Fibroblast of villous mesenchyme (primary cell): ENCODE results near the gene DROSHA. TPM values are rescaled to one million over a fixed set of nuclear protein-coding genes. Genes with fewer than 3 reads are reported as not detected.

Experiments used
- DNase-seq: peaks from one replicate; pipeline ENCODE4 v3.0.0-alpha.2; 2010; ENCODE audit warnings: low read depth
- H3K4me3 ChIP-seq: 2 replicates; pipeline ENCODE4 v1.5.1; 2011; ENCODE audit warnings: low read depth, mild to moderate bottlenecking, low read length
- total RNA-seq: library from RNA; depleted of rRNA; stranded (reverse); fragments of >200 nt; gene quantifications from 2 replicates; pipeline ENCODE4 v1.2.3, GENCODE V29; 2012
- TF ChIP-seq, protein P1 (sequence below): IDR thresholded peaks from 2 replicates; pipeline ENCODE4 v1.5.1; 2012; ENCODE audit warnings: low read depth, mild to moderate bottlenecking, low read length; ENCODE audit not compliant: insufficient read depth

Gene DROSHA, protein sequence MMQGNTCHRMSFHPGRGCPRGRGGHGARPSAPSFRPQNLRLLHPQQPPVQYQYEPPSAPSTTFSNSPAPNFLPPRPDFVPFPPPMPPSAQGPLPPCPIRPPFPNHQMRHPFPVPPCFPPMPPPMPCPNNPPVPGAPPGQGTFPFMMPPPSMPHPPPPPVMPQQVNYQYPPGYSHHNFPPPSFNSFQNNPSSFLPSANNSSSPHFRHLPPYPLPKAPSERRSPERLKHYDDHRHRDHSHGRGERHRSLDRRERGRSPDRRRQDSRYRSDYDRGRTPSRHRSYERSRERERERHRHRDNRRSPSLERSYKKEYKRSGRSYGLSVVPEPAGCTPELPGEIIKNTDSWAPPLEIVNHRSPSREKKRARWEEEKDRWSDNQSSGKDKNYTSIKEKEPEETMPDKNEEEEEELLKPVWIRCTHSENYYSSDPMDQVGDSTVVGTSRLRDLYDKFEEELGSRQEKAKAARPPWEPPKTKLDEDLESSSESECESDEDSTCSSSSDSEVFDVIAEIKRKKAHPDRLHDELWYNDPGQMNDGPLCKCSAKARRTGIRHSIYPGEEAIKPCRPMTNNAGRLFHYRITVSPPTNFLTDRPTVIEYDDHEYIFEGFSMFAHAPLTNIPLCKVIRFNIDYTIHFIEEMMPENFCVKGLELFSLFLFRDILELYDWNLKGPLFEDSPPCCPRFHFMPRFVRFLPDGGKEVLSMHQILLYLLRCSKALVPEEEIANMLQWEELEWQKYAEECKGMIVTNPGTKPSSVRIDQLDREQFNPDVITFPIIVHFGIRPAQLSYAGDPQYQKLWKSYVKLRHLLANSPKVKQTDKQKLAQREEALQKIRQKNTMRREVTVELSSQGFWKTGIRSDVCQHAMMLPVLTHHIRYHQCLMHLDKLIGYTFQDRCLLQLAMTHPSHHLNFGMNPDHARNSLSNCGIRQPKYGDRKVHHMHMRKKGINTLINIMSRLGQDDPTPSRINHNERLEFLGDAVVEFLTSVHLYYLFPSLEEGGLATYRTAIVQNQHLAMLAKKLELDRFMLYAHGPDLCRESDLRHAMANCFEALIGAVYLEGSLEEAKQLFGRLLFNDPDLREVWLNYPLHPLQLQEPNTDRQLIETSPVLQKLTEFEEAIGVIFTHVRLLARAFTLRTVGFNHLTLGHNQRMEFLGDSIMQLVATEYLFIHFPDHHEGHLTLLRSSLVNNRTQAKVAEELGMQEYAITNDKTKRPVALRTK (N-terminal part only)
- 37.0 and 54.8 TPM in 2 replicates for total RNA-seq

DNA sequence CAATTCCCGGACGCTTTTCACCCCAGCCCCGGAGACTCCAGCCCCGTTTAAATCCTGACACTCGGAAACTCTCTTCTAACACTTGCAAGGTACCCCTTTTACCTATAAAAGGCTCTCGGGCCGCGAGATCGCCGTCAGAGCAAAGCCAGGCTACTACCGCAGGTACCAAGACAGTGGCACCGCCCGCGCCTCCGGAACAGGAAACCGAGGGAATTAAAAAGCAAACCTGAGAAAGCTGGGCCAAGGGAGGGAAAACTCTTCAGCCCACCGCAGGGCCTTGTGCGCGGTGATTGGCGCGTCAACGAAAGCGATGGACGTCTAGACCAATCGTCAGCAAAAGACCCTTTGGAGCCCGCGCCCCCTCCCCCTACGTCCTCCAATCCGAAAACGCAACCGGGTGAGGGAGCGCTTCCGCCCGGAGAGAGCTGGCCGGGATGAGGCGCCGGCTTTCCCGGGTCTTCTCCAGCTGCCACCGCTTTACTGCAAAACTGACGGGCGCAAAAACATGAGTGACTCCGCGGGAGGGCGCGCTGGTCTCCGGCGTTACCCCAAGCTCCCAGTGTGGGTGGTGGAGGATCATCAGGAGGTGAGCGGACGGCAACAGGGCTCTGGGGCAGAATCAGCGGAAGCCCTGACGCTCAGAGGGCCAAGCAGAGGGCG is at the start of gene DROSHA, which contains the start of gene C5orf22:
Gene DROSHA, minus strand, starts transcription at position 206 of the 660 bp plus-strand sequence. CDS start 3,034 bp downstream, outside the sequence.
Gene C5orf22, plus strand, starts transcription at position 414 of the 660 bp plus-strand sequence. Its CDS starts 92 bp downstream, at position 506.
- peak; percentile 96 for DNase-seq
- peak within 1 kb of the TSS; percentile 89 for H3K4me3 ChIP-seq
- TF ChIP-seq, protein P1, sequence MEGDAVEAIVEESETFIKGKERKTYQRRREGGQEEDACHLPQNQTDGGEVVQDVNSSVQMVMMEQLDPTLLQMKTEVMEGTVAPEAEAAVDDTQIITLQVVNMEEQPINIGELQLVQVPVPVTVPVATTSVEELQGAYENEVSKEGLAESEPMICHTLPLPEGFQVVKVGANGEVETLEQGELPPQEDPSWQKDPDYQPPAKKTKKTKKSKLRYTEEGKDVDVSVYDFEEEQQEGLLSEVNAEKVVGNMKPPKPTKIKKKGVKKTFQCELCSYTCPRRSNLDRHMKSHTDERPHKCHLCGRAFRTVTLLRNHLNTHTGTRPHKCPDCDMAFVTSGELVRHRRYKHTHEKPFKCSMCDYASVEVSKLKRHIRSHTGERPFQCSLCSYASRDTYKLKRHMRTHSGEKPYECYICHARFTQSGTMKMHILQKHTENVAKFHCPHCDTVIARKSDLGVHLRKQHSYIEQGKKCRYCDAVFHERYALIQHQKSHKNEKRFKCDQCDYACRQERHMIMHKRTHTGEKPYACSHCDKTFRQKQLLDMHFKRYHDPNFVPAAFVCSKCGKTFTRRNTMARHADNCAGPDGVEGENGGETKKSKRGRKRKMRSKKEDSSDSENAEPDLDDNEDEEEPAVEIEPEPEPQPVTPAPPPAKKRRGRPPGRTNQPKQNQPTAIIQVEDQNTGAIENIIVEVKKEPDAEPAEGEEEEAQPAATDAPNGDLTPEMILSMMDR, result peak; percentile 5

DNA sequence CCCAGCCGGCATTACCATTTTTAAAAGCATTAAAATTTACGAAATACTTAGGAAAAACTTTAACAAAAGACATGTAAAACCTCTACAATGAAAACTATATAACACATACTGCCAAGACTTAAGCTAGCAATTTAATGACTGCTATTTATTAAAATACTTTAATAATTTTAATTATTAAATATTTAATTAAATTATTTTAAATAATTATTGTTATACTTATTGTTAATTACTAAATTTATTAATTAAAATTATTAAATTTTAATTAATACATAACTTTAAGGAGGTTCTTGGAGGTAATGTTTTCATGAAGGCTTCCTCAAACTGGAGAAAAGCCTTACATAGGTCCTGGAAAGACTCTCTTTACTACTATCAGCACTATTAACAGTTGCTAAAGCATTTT is 47.7 kb upstream of the DROSHA start:
- H3K4me3 ChIP-seq, result no peak overlapping the region
- TF ChIP-seq, protein P1, result no peak
- no peak for DNase-seq

DNA sequence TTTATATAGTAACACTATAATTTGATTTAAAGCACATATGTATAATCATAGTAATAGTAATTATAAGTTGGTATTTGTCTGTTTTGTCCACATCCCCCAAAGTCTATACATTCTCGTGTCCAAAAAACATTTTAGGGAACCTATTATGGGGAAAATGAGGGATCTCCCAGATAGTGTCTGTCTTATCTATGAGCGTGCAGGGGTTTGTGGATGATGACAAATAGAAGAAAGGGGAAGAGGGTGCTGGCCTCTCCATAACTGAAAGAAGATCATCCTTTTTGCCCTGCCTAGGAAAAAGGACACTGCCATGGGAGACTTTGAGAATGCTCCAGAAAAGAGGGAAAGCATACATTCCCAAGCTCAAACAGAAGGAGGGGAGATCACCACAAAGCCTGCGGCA is 45.5 kb upstream of the DROSHA start:
- no peak overlapping the region for H3K4me3 ChIP-seq
- TF ChIP-seq, protein P1, result no peak
- DNase-seq, result no peak

DNA sequence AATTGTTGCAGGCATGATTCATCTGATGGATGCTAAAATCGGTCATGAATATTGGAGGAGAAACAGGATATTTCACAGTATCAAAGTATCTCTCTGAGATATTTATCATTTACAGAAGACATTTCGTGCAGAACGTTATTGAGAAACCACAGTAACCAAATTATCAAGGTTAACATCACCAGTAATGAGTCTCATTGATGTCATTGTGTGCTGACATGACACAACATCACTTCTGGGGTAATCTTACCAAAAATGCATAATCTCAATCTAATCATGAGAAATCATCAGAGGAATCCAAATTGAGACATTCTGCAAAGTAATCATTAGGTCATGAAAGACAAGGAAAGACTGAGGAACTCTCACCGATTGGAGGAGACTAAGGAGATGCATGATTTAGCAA is 42.9 kb upstream of the DROSHA start:
- TF ChIP-seq, protein P1, result no peak
- no peak overlapping the region for H3K4me3 ChIP-seq
- no peak for DNase-seq

DNA sequence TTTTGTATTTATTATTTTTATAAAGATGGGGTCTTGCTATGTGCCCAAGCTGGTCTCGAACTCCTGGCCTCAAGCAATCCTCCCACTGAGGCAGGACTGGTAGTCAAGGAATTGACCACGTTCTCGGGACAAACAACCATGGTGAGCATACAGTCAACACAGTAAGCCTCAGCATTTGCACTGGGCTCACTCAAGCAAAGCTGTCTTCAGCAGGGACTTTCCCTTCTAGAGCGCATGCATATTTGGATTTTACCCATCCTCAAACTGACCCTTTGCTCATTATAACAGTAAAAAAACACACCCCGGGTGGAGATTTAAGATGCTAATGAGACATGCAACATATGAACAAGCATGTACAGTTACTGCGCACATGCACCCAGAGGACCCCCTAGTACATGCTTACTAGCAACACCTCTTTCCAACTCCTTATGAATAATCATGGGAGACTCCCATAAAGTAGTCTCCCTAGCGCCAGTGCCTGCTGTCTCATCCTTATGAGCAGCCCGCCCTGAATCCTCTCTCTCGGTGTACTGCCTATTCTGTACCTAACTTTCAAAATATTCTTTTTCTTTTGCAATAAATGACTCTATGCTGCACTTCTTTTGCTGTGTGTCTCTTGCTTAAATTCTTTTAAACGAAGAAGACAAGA is 41.7 kb upstream of the DROSHA start:
- TF ChIP-seq, protein P1, result no peak
- DNase-seq, result no peak
- no peak overlapping the region for H3K4me3 ChIP-seq
